ENCODE results near the gene ATXN3.
"Not testable (repeated sequence)": the region's sequence is repeated elsewhere in the genome, so short reads cannot be mapped to it uniquely, and the experiment has no call there.

DNA sequence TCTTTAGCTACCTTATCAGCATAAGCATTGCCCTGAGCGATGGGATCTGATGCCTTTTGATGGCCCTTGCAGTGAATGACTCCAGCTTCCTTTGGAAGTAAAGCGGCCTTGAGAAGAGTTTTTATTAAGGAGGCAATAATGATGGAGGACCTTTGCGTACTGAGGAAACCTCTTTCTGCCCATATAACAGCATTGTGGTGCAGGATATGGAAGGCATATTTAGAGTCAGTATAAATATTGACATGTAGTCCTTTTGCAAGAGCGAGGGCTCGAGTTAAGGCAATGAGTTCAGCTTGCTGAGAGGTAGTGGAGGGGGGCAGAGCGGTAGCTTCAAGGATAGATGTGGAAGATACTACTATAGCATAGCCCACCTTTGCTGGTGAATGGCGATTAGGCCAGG is 60.5 kb downstream of the ATXN3 start:
- TF ChIP-seq, protein P1, sequence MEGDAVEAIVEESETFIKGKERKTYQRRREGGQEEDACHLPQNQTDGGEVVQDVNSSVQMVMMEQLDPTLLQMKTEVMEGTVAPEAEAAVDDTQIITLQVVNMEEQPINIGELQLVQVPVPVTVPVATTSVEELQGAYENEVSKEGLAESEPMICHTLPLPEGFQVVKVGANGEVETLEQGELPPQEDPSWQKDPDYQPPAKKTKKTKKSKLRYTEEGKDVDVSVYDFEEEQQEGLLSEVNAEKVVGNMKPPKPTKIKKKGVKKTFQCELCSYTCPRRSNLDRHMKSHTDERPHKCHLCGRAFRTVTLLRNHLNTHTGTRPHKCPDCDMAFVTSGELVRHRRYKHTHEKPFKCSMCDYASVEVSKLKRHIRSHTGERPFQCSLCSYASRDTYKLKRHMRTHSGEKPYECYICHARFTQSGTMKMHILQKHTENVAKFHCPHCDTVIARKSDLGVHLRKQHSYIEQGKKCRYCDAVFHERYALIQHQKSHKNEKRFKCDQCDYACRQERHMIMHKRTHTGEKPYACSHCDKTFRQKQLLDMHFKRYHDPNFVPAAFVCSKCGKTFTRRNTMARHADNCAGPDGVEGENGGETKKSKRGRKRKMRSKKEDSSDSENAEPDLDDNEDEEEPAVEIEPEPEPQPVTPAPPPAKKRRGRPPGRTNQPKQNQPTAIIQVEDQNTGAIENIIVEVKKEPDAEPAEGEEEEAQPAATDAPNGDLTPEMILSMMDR (IDR thresholded peaks at IDR 0.05; ENCODE audit: insufficient read depth, low read length, poor library complexity, severe bottlenecking) = not testable (repeated sequence)
- TF ChIP-seq EZH2phosphoT487 (conservative IDR thresholded peaks at IDR 0.05; ENCODE audit: low read length) = not testable (repeated sequence)

All from SU-DHL-6 (cell line).